DMS 273 (cell line): Measurements from ENCODE around the gene NUMB.
A peak's percentile ranks its signal among the peaks of the same experiment; 100 is the strongest.

ENCODE experiments used
- DNase-seq: peaks from one replicate; lab custom pipeline; 2025; ENCODE audit not compliant: unreplicated experiment; lab: John Stamatoyannopoulos, UW

The NUMB gene

DNA sequence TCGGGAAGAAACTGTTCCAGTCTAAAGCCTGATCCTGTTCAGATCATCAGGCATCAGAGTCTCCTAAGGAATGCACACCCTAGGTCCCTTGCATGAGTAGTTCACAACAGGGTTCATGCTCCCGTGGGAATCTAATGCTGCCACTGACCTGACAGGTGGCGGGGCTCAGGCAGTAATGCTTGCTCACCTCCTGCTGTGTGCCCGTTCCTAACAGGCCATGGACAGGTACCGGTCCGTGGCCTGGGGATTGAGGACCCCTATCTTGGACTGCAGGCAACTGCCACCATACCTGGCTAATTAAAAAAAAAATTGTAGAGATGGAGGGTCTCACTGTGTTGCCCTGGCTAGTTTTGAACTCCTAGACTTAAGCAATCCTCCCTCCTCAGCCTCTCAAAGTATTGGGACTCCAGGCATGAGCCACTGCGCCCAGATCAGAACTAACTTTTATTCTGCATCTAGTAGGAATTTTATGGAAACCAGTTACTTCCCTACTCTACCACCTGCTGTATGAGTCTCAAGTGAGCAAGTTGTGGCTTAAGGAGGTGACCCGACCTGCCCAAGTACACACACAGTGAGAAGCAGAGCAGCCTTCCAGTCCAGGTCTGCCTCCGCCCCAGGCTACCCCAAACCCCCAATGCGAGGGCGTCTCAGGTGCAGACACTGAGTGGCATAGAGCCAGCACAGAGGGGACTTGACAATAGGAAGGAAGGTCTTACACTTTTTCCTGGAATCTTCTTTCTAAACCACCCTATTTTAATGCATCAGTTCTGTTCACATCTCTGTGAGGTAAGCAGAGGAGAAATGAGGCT is 223.6 kb downstream of the NUMB start:
- no peak for DNase-seq

DNA sequence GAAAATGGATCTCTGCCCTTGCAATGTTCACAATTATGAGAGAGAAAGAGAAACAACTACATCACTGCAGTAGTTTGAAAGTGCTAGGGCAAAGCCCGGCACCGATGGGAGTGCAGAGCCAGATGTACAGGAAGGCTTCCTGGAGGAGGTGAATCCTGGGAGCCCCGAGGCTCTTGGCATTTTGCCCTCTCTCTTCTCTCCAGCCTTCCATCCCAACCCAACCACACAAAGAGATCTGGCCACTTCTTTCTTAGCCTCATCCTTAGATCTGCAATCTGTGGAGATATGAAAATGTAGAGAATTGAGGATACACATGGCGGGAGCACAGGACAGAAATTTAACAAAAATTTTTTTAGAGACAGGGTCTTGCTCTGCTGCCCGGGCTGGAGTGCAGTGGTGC is 224.3 kb downstream of the NUMB start:
- no peak for DNase-seq

DNA sequence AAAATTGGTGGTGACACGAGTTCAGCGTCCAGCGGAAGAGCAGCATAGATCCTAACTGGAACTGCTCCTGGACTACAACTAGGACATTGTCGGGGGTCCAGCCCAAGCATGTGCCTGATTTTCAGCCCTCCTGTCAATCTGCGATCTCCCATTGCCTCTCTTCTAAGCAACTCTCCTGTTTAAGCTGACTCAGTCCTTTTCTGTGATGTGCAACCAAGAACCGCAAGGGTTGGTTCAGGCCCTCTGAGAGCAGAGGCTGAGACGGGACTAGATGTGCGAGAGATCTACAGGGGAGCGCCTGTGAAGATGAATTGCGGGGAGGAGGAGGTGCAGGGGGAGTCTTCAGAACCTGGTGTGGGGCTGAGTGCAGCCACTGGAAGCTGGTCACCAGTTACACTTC is 224.8 kb downstream of the NUMB start:
- no peak for DNase-seq

DNA sequence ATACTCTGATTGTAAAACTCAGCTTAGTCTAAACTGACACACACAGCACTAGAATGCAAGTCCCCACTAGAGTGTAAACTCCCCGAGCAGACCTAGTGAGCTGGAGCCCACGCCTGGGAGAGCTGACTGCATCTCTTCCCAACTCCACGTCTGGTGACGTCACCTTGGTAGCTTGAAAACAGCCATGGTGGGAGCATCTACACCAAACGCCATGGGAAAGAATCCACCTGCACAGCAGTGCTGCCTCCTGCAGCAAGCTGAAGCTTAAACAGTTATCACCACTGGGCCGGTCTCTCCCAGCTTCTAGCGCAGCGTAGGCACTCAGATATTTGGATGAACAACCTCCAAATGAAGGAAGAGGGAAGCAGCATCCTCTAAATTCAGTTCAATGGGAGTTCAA is 225.4 kb downstream of the NUMB start:
- DNase-seq, result no peak

DNA sequence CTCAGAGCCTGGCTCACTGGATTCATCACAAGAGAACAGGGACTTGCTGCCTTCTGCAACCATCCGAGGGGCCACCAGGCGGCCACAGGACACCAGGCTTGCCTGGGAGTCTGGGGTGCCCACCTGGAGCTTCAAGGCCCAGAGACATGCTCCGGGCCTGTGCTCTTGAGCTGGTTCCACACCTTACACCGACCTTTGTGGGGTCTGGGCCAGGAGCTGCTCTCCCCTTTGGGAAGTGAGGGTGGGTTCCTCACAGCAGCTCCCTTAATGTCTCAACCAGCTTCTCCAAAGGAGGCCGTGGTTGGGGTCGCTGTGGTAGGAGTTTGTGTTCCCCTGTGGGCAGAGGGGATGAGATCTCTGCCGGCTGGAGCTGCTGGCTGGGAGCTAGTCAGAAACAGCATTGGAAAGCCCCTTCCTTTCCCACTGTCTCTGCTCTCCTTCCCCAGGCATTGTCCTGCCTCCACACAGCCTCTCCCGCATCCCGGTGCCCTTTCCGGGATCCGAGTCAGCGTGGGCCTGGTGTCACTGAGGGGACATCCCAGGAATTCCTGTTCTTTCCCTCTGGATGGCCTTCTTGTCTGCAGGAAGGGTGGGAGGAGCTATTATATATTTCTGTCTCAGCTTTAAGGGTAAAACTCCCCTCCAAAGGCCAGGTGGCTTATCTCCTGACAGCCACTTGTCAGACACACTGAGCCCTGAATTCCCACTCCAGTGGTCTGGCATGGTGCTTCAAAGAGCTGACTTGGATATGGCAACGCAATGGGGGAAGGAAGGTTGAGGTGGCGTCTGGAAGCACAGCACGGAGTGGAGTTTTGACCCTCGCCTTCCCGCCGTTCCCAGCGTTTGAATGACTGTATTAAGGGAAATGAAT is 226.1 kb downstream of the NUMB start:
- peak; percentile 49 for DNase-seq

DNA sequence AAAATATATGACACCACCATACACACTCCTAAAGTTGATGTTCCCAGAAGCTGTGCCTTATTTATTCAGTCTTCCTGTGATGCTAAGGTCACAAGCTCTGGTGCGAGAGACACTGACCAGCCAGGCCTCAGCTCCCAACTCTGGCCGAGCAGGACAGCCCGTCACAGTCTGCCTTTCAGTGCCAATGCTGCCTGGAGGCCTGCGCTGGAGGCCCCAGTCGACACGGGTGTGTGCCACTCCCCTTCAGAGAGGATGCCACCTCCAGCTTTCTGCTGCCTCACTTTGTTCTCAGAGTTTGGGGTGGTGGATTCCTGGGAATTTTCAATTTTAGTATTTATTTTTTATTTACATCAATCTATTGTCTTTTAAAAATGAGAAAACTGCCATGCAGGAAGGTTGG is 228.3 kb downstream of the NUMB start:
- no peak for DNase-seq

DNA sequence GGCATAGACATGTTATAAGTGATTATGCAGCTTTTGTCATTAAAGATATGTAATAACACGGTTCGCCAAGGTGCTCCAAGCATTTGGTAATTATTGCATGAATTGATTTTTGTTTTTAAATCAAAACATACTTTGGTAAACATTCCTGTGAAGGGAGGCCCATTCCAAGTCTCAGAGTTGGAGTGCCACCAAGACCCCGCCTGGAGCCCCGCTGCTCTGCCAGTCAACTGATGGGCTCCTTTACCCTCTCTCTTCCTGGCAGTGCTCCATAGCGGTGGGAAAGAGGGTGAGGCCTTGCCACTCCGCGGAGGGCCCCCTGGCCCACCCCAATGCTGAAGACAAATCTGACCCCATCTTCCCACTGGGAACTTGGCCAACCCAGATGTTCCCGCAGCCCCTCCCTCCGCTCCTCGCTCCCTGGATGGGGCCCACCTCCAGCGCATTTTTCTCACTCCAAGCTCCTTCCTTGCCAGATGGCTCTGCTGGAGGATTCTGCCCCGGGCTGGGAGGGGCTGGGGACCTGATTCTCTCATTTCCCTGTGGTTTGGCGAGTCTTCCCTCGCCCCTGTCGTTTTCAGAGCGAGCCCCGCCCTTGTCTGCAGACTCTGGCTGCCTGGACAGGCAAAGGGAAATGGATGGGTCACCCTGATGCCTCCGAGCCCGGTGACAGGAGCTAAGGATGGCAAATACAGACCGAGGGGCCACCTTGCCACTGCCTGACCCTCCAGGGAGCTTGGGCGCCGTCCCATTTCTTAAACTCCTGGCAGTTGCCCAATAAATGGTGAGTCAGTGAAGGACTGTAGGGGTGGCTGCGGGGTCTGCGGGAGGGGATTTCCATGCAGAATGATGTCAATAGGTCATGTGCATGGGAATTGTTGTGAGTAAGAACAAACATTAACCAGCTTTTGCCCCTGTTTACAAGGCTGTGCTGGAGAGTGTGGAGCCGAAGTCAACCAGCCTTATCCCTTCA is 230.2 kb downstream of the NUMB start:
- peak; percentile 94 for DNase-seq

DNA sequence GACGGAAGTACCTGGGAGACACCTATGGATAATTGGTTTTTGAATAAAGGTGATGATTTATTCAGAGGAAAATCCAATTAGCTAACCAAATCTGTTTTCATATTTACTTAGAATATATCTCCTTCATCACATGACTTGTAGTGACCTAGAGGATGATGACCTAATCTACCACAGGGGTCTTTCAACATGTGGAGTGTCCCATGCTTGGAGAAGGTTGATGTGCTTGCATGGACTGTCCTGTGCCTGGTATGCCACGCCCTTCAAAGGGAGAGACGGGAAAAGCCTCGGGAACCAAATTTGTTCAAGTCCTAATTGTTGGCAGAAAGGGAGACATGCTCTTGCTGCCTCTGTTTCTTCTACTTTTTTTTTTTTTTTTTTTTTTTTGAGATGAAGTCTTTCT is 232.8 kb downstream of the NUMB start:
- no peak for DNase-seq
